ENCODE data around the gene MRPL27. TPM values are rescaled to one million over a fixed set of nuclear protein-coding genes. Genes with fewer than 3 reads are reported as not detected.

Gene MRPL27
- total RNA-seq, 1 donor from 2014 or later: 57.5 TPM

DNA sequence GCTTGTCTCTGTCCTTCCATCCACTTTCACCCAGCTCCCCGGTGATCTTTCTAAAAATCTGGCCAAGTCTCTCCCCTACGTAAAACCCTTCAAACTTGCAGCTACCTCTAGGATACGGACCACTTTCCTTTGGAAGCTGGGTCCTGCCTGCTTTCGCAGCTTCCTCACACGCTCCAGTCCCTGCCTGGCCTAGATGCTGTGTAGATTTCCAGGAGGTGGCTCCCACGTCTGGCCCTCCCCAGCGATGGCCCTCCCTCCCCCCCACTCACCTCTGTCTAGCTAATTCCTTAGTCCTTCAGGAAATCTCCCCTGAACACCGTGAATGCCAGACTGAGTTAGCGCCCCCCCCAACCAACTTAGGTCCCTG, 24.9 kb upstream of the MRPL27 start:
- TF ChIP-seq, protein P1, sequence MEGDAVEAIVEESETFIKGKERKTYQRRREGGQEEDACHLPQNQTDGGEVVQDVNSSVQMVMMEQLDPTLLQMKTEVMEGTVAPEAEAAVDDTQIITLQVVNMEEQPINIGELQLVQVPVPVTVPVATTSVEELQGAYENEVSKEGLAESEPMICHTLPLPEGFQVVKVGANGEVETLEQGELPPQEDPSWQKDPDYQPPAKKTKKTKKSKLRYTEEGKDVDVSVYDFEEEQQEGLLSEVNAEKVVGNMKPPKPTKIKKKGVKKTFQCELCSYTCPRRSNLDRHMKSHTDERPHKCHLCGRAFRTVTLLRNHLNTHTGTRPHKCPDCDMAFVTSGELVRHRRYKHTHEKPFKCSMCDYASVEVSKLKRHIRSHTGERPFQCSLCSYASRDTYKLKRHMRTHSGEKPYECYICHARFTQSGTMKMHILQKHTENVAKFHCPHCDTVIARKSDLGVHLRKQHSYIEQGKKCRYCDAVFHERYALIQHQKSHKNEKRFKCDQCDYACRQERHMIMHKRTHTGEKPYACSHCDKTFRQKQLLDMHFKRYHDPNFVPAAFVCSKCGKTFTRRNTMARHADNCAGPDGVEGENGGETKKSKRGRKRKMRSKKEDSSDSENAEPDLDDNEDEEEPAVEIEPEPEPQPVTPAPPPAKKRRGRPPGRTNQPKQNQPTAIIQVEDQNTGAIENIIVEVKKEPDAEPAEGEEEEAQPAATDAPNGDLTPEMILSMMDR (IDR thresholded peaks at IDR 0.05; ENCODE audit: unreplicated experiment): no peak
- Mint-ChIP-seq H3K9me3 (no peaks in the 10 kb centered on the region), H3K4me1 (peaks cover 20% of the 10 kb centered on the region), H3K36me3 (peaks cover 4% of the 10 kb centered on the region), H3K27me3 (ENCODE audit: low read depth) (no peaks in the 10 kb centered on the region), H3K27ac (peak overlapping the region; percentile 78), H3K4me3 (peak overlapping the region; percentile 83)
- no peak for DNase-seq (ENCODE audit: low spot score in 2 of 2, unreplicated experiment in 2 of 2)

DNA sequence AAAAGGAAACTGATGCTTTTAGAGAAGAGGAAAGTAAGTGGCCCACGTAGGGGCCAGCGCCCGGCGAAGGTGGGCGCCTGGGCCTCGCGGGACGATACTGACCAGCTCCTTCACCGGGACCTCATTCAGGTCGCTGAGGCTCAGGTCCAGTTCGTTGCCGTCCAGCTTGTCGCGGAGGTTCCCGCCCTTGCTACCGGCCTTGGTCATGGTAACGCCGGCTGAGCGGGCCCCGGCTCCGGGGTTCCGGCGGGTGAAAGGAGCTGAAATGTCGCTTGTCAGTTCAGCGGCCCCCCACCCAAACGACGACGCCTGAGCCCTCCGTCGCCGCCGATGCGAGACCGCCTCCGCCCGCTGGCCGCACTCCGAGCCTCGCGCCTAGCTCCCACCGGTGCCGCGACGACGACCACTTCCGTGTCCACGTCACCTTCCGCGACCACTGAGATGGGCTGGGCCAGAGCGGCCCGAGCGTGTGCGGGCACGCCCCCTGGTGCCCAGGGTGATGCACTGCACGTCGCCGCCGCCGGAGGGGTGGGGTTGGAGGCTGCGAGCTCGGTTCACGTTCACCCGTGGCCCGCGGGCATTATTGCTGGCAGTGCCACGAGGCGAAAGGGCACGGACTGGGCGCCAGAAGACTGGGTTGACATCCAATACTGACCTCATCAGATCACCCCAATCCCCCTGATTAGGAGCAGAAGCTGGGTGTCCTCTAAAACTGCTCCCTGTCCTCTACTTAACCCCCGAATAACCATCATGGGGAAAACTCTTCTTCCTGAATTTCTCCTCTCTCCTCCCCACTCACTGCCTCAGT, 24.3 kb upstream of the MRPL27 start, which contains the start of gene LRRC59:
TSS of gene LRRC59 (minus strand) at position 413 of the 808 bp plus-strand sequence. CDS start at position 207, 206 bp downstream.
- Mint-ChIP-seq H3K27ac (peak within 1 kb of the TSS; percentile 91), H3K9me3 (no peaks in the 10 kb centered on the region), H3K4me3 (peak within 1 kb of the TSS; percentile 83), H3K36me3 (peaks cover 5% of the 10 kb centered on the region), H3K27me3 (ENCODE audit: low read depth) (no peaks in the 10 kb centered on the region), H3K4me1 (peaks cover 20% of the 10 kb centered on the region)
- TF ChIP-seq, protein P1 (IDR thresholded peaks at IDR 0.05; ENCODE audit: unreplicated experiment): peak; percentile 98
- peak; percentile 85 to 95 for DNase-seq (ENCODE audit: low spot score in 2 of 2, unreplicated experiment in 2 of 2)

DNA sequence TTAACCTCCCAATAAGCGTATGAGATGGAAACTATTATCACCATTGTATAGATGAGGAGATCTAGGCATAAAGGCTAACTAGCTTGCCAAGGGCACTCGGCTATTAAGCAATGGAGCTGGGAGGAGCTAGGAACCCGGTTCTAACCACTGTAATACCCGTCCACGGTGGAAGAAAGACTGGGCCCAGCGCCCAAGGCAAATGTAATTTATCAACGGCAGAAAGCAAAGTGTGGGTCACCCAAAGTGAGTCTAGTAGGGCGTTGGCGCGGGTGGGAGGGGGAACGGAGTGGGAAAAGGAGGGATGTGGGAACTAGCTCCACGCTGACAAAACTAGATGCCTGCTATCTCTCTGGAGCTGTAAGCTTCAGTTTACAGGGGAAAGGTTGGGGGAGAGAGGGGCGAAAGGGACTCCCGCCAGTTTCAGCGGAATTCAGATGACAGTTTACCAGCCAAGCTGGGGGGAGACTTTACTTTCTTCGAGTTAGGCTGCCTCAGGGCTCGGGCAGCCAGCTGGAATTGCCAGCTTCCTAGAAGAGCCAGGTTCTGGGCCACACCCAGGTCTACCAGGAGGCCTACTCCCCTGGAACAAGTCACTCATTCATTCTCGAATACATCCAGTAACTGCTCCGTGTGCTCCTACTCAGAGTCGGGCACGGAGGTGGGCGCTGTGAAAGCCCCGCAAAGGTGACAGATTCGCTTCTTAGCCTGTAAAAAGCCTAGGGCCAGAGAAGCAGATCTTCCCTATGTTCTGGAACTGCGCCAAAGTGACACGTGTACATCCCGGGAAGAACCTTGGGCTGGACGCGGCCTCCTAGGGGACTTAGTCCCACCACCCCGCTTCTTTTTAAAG, 23.5 kb upstream of the MRPL27 start:
- TF ChIP-seq, protein P1 (IDR thresholded peaks at IDR 0.05; ENCODE audit: unreplicated experiment): no peak
- Mint-ChIP-seq H3K27ac (peak overlapping the region; percentile 91), H3K4me1 (peaks cover 20% of the 10 kb centered on the region), H3K36me3 (peaks cover 13% of the 10 kb centered on the region), H3K27me3 (ENCODE audit: low read depth) (no peaks in the 10 kb centered on the region), H3K9me3 (no peaks in the 10 kb centered on the region), H3K4me3 (peak overlapping the region; percentile 83)
- no peak for DNase-seq (ENCODE audit: low spot score in 2 of 2, unreplicated experiment in 2 of 2)

DNA sequence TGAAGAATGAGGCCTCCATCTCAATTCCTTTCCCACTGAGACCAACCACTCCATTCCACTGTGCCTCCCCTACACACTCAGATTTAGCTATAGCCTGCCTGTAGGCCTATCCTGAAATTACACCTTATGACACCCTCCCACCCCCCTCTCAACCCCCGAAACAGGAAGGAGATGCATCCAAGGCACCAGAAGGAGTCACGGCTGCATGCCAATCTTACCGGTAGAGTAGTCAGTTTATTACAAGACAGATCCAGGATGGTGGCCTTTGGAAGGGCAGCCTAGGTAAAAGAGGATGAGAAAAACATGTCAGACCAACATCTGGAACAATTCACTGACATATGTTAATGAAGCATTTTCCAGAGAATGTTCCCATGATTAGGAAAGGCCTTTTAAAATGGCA, 21.7 kb upstream of the MRPL27 start:
- H3K27me3 Mint-ChIP-seq (ENCODE audit: low read depth): no peaks in the 10 kb centered on the region
- DNase-seq (ENCODE audit: low spot score in 2 of 2, unreplicated experiment in 2 of 2): no peak
- H3K9me3 Mint-ChIP-seq: no peaks in the 10 kb centered on the region
- H3K36me3 Mint-ChIP-seq: peaks cover 19% of the 10 kb centered on the region
- TF ChIP-seq, protein P1 (IDR thresholded peaks at IDR 0.05; ENCODE audit: unreplicated experiment): no peak
- peaks cover 20% of the 10 kb centered on the region for H3K4me1 Mint-ChIP-seq
- peak overlapping the region; percentile 2 for H3K27ac Mint-ChIP-seq
- H3K4me3 Mint-ChIP-seq: peak overlapping the region; percentile 14

DNA sequence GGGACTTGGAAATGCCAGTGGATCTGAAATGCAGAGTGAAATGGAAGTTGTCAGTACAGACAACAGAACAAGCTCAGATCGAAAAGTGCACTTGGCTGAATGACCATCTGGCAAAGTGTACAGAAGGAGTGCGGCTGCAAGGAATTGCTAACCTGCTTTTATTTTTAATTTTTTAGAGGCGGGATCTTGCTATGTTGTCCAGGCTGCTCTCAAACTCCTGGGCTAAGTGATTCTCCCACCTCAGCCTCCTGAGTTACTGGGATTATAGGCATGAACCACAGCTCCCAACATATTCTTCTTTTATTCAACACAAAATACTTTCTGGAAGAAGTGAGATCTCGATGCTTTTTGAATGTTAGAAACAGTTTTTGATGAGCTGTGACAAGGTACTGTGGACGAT, 20.7 kb upstream of the MRPL27 start:
- Mint-ChIP-seq H3K27ac (no peak overlapping the region), H3K9me3 (no peaks in the 10 kb centered on the region), H3K36me3 (peaks cover 24% of the 10 kb centered on the region), H3K4me3 (no peak overlapping the region), H3K4me1 (peaks cover 20% of the 10 kb centered on the region), H3K27me3 (ENCODE audit: low read depth) (no peaks in the 10 kb centered on the region)
- TF ChIP-seq, protein P1 (IDR thresholded peaks at IDR 0.05; ENCODE audit: unreplicated experiment): no peak
- no peak for DNase-seq (ENCODE audit: low spot score in 2 of 2, unreplicated experiment in 2 of 2)

Measured in mesothelial cell of epicardium (in vitro differentiated cells).